ENCODE data around the gene CGB1.
A peak's percentile ranks its signal among the peaks of the same experiment; 100 is the strongest.
"Not testable (repeated sequence)": the region's sequence is repeated elsewhere in the genome, so short reads cannot be mapped to it uniquely, and the experiment has no call there.

Gene CGB1

GRCh38 chr19:49022116-49022515, 14.6 kb downstream of the CGB1 start:
- DNase-seq (ENCODE audit: low read depth in 2 of 2) = no peak

GRCh38 chr19:49020931-49021895, 15.5 kb downstream of the CGB1 start:
- no peak for DNase-seq (ENCODE audit: low read depth in 2 of 2)

GRCh38 chr19:49020342-49020741, 16.4 kb downstream of the CGB1 start:
- DNase-seq (ENCODE audit: low read depth in 2 of 2) = no peak

- peak; percentile 43 to 63 for DNase-seq (ENCODE audit: low read depth in 2 of 2)
These were observed 17.3 kb downstream of the CGB1 start for GRCh38 chr19:49019242-49019932.

- not testable (repeated sequence) for DNase-seq (ENCODE audit: low read depth in 2 of 2)
These were observed 18.1 kb downstream of the CGB1 start for GRCh38 chr19:49018388-49019241.

- DNase-seq (ENCODE audit: low read depth in 2 of 2) = peak; percentile 46 to 50
These were observed 18.9 kb downstream of the CGB1 start for GRCh38 chr19:49017666-49018351.

GRCh38 chr19:49017041-49017665, 19.5 kb downstream of the CGB1 start, which contains the start of gene LHB:
Gene LHB (minus strand): TSS chr19:49017091. CDS start chr19:49017081, 10 bp downstream.
- DNase-seq (ENCODE audit: low read depth in 2 of 2) = no peak

GRCh38 chr19:49016067-49016839, 20.4 kb downstream of the CGB1 start:
- no peak for DNase-seq (ENCODE audit: low read depth in 2 of 2)

- DNase-seq (ENCODE audit: low read depth in 2 of 2) = no peak
These were observed 21.8 kb downstream of the CGB1 start for GRCh38 chr19:49014870-49015255.

GRCh38 chr19:49014123-49014869, 22.4 kb downstream of the CGB1 start:
- DNase-seq (ENCODE audit: low read depth in 2 of 2) = no peak

GRCh38 chr19:49011194-49011593, 25.5 kb downstream of the CGB1 start:
- DNase-seq (ENCODE audit: low read depth in 2 of 2) = no peak

- no peak for DNase-seq (ENCODE audit: low read depth in 2 of 2)
These were observed 26.2 kb downstream of the CGB1 start for GRCh38 chr19:49010453-49010852.

GRCh38 chr19:49009828-49010227, 26.9 kb downstream of the CGB1 start:
- no peak for DNase-seq (ENCODE audit: low read depth in 2 of 2)

GRCh38 chr19:49006905-49007304, 29.8 kb downstream of the CGB1 start:
- DNase-seq (ENCODE audit: low read depth in 2 of 2) = no peak

- no peak for DNase-seq (ENCODE audit: low read depth in 2 of 2)
These were observed 31.6 kb downstream of the CGB1 start for GRCh38 chr19:49004964-49005614.

- no peak for DNase-seq (ENCODE audit: low read depth in 2 of 2)
These were observed 32.6 kb downstream of the CGB1 start for GRCh38 chr19:49004133-49004532.

- peak; percentile 49 to 55 for DNase-seq (ENCODE audit: low read depth in 2 of 2)
These were observed 37.0 kb downstream of the CGB1 start for GRCh38 chr19:48999481-49000325.

- peak; percentile 41 to 44 for DNase-seq (ENCODE audit: low read depth in 2 of 2)
These were observed 38.7 kb downstream of the CGB1 start for GRCh38 chr19:48997972-48998371.
